Measurements from ENCODE around the gene LHX8.

DNA sequence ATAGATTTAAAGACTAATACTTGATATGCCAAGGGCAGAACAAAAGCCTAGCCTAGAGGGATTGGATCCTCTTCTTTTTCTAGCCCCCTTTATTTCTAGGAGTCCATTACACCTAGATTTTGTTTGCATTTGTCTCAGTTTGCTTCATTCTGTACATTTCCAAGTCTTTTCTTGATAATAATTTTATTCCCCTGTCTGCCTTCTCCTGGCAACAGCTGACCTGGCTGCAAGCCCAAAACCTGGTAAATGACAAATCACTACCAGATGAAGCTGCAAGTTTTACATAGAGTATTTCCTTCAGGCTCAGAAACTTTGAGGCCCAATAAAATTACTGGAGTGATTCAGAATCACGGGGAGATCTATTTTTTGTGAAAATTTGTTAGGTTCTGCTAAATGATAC lies 36.5 kb upstream of the LHX8 start:
- no peak for TF ChIP-seq TAF1 (IDR thresholded peaks at IDR 0.05; ENCODE audit: borderline replicate concordance, insufficient read depth, low read length)
- no peak for TF ChIP-seq POLR2AphosphoS5 (IDR thresholded peaks at IDR 0.05; ENCODE audit: low read depth, low read length)
- TF ChIP-seq REST (IDR thresholded peaks at IDR 0.05; ENCODE audit: insufficient read depth in 1 of 2, low read depth in 2 of 2, low read length in 2 of 2) = no peak
- TF ChIP-seq FOXP2 (optimal IDR thresholded peaks at IDR 0.05; ENCODE audit: borderline replicate concordance, extremely low read depth, extremely low read length, insufficient read depth) = no peak

Measured in PFSK-1 (cell line).